HepG2 (cell line): Measurements from ENCODE around the gene EGR2. TPM values are rescaled to one million over a fixed set of nuclear protein-coding genes. Genes with fewer than 3 reads are reported as not detected.

Experiments
- ATF2 ChIP-seq: sonication (generic); formaldehyde crosslinking; IDR thresholded peaks from 2 replicates; pipeline ENCODE4 v1.4.0; 2020; ENCODE audit warnings: missing genetic modification reagents
- ATF3 ChIP-seq: sonication (generic); formaldehyde crosslinking; IDR thresholded peaks from 2 replicates; pipeline ENCODE4 v1.4.0; 2020; ENCODE audit warnings: missing genetic modification reagents
- CBX5 ChIP-seq: sonication (generic); formaldehyde crosslinking; IDR thresholded peaks from 2 replicates; pipeline ENCODE4 v1.4.0; 2020; ENCODE audit warnings: missing genetic modification reagents, borderline replicate concordance
- GMEB1 ChIP-seq: sonication (generic); formaldehyde crosslinking; IDR thresholded peaks from 2 replicates; pipeline ENCODE4 v1.5.1; 2020; ENCODE audit warnings: missing genetic modification reagents, mild to moderate bottlenecking, borderline replicate concordance
- KDM5B ChIP-seq: sonication (generic); formaldehyde crosslinking; IDR thresholded peaks from 2 replicates; pipeline ENCODE4 v1.4.0; 2020; ENCODE audit warnings: missing genetic modification reagents, mild to moderate bottlenecking, borderline replicate concordance
- LCORL ChIP-seq, 2 experiments: fragments of 450-650 bp in 1 of 2; sonication (generic) in 1 of 2; formaldehyde crosslinking in 1 of 2; IDR thresholded peaks; 2 replicates each; pipeline versions ENCODE4 v1.5.0 to v1.6.1; 2017 to 2020; ENCODE audit warnings: antibody characterized with exemption in 1 of 2, missing genetic modification reagents in 1 of 2
- MTF2 ChIP-seq: sonication (generic); formaldehyde crosslinking; IDR thresholded peaks from 2 replicates; pipeline ENCODE4 v1.5.0; 2020; ENCODE audit warnings: missing genetic modification reagents, borderline replicate concordance
- NCOA5 ChIP-seq: sonication (generic); formaldehyde crosslinking; IDR thresholded peaks from 2 replicates; pipeline ENCODE4 v1.4.0; 2020; ENCODE audit warnings: missing genetic modification reagents
- NFKB2 ChIP-seq: sonication (generic); formaldehyde crosslinking; IDR thresholded peaks from 2 replicates; pipeline ENCODE4 v1.4.0; 2020; ENCODE audit warnings: missing genetic modification reagents, borderline replicate concordance
- RELA ChIP-seq: sonication (generic); formaldehyde crosslinking; IDR thresholded peaks from 2 replicates; pipeline ENCODE4 v1.4.0; 2020; ENCODE audit warnings: missing genetic modification reagents
- ZNF512B ChIP-seq: sonication (generic); formaldehyde crosslinking; IDR thresholded peaks from 2 replicates; pipeline ENCODE4 v1.5.1; 2020; ENCODE audit warnings: missing genetic modification reagents, mild to moderate bottlenecking, borderline replicate concordance
- ZNF574 ChIP-seq: sonication (generic); formaldehyde crosslinking; IDR thresholded peaks from 2 replicates; pipeline ENCODE4 v1.4.0; 2020; ENCODE audit warnings: missing genetic modification reagents
- ZNF703 ChIP-seq: sonication (generic); formaldehyde crosslinking; IDR thresholded peaks from 2 replicates; pipeline ENCODE4 v1.5.1; 2020; ENCODE audit warnings: missing genetic modification reagents, mild to moderate bottlenecking, moderate library complexity, borderline replicate concordance
- ZNF710 ChIP-seq: sonication (generic); formaldehyde crosslinking; IDR thresholded peaks from 2 replicates; pipeline ENCODE4 v1.5.0; 2020; ENCODE audit warnings: mild to moderate bottlenecking, missing genetic modification reagents, borderline replicate concordance
- ZNF841 ChIP-seq: sonication (generic); formaldehyde crosslinking; IDR thresholded peaks from 2 replicates; pipeline ENCODE4 v1.8.1; 2023; ENCODE audit warnings: missing genetic modification reagents, borderline replicate concordance
- ZSCAN9 ChIP-seq: IDR thresholded peaks from 2 replicates; pipeline ENCODE4 v1.6.1; 2016; ENCODE audit warnings: borderline replicate concordance
- polyA plus RNA-seq, 8 experiments: library from polyadenylated mRNA; depleted of rRNA in 3 of 8; stranded (reverse) in 7 of 8; unstranded in 1 of 8; fragments of >200 nt; fragmentation: Illumina TruSeq in 4 of 8; extraction: Trizol in 4 of 8; gene quantifications; 2 replicates each; pipeline versions ENCODE4 v1.2.1 to v1.2.3, GENCODE V29; 2011 to 2016; ENCODE audit warnings: low read depth in 4 of 8, missing spikeins in 1 of 8, mixed read lengths in 1 of 8; ENCODE audit not compliant: insufficient read depth in 1 of 8
- total RNA-seq, 5 experiments: library from RNA; depleted of rRNA; stranded (reverse); fragments of >200 nt; fragmentation: Illumina TruSeq; extraction: Trizol; gene quantifications; 2 replicates each; pipeline ENCODE4 v1.2.3, GENCODE V29; 2016; ENCODE audit warnings: low read depth in 1 of 5

Gene EGR2
- total and polyA plus RNA-seq, 2 of the 13 experiments (the other 11 are each of a cell fraction or from before 2014, with no cell fraction given): 0.11 to 0.15 TPM

GRCh38 chr10:62817766-62818425 lies 1.7 kb upstream of the EGR2 start (continued):
- TF ChIP-seq ZNF512B (CRISPR knock-in tag) (no peak), ZNF703 (CRISPR knock-in tag) (no peak), RELA (CRISPR knock-in tag) (no peak), ATF3 (CRISPR knock-in tag) (0 out of 2 replicates have a peak, but pooled peaks have one; percentile 18), ZSCAN9 (no peak), ATF2 (CRISPR knock-in tag) (0 out of 2 replicates have a peak, but pooled peaks have one; percentile 20), CBX5 (peak; percentile 67; the same call in 1 of the 2 replicates), ZNF841 (no peak), NCOA5 (CRISPR knock-in tag) (no peak), LCORL (IDR thresholded peaks at IDR 0.05) (no peak), LCORL (CRISPR knock-in tag; IDR thresholded peaks at IDR 0.05) (peak; percentile 64; the same call in 1 of the 2 replicates), ZNF574 (CRISPR knock-in tag) (0 out of 2 replicates have a peak, but pooled peaks have one; percentile 22), MTF2 (CRISPR knock-in tag) (peak; percentile 55; the same call in 1 of the 2 replicates), GMEB1 (CRISPR knock-in tag) (0 out of 2 replicates have a peak, but pooled peaks have one; percentile 21), ZNF710 (CRISPR knock-in tag) (peak; percentile 60; the same call in 1 of the 2 replicates), NFKB2 (CRISPR knock-in tag) (no peak), KDM5B (CRISPR knock-in tag) (0 out of 2 replicates have a peak, but pooled peaks have one; percentile 42)
